ENCODE data around the gene FGF3.

DNA sequence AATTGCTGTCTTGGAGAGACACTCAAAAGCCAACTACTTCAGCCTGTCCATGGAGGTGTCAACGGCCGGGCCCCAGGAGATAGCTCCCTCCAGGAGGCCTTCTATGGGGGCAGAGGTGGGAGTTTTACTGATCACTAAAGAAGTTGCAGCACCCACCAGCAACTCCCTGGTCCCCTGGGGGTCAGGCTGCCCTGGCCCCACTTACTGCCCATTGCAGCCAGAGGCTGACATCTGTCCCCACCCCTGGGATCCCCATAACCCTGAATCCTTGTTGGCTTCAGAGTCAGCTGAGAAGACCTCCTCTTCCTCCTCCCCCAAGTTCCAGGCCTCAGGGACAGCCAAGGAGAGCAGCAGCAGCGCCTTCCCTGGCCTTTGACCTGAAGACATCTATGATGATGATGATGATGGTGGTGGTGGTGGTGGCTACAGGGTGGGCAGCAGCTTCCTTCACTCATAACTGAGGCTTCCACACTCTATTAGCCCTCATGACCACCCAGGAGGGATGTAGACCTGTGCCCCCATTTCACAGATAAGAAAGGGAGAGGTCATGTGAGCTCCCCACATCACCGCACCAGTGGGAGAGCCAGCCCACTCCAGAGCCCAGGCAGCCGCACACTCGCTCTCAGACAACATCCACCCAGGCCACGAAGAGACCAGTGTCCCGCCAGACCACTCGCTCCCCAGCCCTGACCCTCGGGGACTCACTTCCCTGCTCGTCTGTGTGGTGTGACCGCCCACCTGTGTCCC, 43.8 kb upstream of the FGF3 start:
- no peak for TF ChIP-seq POLR2AphosphoS5 (IDR thresholded peaks at IDR 0.05)
- TF ChIP-seq, protein P1, sequence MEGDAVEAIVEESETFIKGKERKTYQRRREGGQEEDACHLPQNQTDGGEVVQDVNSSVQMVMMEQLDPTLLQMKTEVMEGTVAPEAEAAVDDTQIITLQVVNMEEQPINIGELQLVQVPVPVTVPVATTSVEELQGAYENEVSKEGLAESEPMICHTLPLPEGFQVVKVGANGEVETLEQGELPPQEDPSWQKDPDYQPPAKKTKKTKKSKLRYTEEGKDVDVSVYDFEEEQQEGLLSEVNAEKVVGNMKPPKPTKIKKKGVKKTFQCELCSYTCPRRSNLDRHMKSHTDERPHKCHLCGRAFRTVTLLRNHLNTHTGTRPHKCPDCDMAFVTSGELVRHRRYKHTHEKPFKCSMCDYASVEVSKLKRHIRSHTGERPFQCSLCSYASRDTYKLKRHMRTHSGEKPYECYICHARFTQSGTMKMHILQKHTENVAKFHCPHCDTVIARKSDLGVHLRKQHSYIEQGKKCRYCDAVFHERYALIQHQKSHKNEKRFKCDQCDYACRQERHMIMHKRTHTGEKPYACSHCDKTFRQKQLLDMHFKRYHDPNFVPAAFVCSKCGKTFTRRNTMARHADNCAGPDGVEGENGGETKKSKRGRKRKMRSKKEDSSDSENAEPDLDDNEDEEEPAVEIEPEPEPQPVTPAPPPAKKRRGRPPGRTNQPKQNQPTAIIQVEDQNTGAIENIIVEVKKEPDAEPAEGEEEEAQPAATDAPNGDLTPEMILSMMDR (IDR thresholded peaks at IDR 0.05), result no peak
